B cell (primary cell): ENCODE results near the gene GPR75.
"Not testable (repeated sequence)": the region's sequence is repeated elsewhere in the genome, so short reads cannot be mapped to it uniquely, and the experiment has no call there.

Source experiments
- EZH2 ChIP-seq: IDR thresholded peaks from 2 replicates; pipeline ENCODE4 v1.6.1; 2012; ENCODE audit warnings: borderline replicate concordance, low read depth, mild to moderate bottlenecking, moderate library complexity, low read length; ENCODE audit not compliant: insufficient read depth, poor library complexity, severe bottlenecking
- TF ChIP-seq, protein P1 (sequence below): fragments of 200-600 bp; IDR thresholded peaks from one replicate; pipeline ENCODE4 v1.8.0; 2022; ENCODE audit warnings: antibody characterized with exemption, mild to moderate bottlenecking

DNA sequence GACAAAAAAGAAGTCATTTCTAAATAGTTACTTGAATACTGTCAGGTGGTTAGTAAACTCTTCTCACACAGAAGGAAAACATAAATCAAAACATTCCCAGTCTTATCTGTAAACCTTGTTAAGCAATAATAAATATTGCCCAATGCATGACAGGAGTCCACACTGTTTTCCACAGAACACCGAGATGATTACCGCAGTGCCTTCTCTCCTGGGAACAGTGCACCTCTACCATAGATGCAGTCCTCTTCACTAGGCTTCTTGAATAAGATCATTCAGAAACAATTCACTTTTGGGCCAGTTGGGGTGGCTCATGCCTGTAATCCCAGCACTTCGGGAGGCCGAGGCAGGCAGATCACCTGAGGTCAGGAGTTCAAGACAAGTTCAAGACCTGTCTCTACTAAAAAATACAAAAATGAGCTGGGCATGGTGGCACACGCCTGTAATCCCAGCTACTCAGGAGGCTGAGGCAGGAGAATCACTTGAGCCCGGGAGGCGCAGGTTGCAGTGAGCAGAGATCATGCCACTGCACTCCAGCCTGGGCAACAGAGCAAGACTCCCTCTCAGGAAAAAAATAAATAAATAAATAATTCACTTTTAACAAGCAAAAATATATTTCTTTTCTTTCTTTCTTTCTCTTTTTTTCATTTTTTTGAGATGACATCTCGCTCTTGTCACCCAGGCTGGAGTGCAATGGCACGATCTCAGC lies 8.6 kb downstream of the GPR75 start:
- not testable (repeated sequence) for TF ChIP-seq EZH2
- TF ChIP-seq, protein P1, sequence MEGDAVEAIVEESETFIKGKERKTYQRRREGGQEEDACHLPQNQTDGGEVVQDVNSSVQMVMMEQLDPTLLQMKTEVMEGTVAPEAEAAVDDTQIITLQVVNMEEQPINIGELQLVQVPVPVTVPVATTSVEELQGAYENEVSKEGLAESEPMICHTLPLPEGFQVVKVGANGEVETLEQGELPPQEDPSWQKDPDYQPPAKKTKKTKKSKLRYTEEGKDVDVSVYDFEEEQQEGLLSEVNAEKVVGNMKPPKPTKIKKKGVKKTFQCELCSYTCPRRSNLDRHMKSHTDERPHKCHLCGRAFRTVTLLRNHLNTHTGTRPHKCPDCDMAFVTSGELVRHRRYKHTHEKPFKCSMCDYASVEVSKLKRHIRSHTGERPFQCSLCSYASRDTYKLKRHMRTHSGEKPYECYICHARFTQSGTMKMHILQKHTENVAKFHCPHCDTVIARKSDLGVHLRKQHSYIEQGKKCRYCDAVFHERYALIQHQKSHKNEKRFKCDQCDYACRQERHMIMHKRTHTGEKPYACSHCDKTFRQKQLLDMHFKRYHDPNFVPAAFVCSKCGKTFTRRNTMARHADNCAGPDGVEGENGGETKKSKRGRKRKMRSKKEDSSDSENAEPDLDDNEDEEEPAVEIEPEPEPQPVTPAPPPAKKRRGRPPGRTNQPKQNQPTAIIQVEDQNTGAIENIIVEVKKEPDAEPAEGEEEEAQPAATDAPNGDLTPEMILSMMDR = not testable (repeated sequence)
